ENCODE results near the gene OR10J4.
"Not testable (repeated sequence)": the region's sequence is repeated elsewhere in the genome, so short reads cannot be mapped to it uniquely, and the experiment has no call there.

OR10J4 gene

GRCh38 chr1:159431904-159432303 lies at the start of gene OR10J4:
Gene OR10J4 (plus strand): TSS chr1:159432204.
- DNase-seq (ENCODE audit: low spot score), result no peak

GRCh38 chr1:159406821-159407220 lies 25.2 kb upstream of the OR10J4 start:
- FAIRE-seq, result no peak
- DNase-seq (ENCODE audit: low spot score), result no peak

More at GRCh38 chr1:159431904-159432303, at the start of gene OR10J4:
- no peak for FAIRE-seq

GRCh38 chr1:159408862-159409400 lies 23.1 kb upstream of the OR10J4 start:
- DNase-seq (ENCODE audit: low spot score), result no peak
- FAIRE-seq, result no peak

- FAIRE-seq (peak; percentile 5), DNase-seq (ENCODE audit: low spot score) (no peak)
These were observed 10.2 kb upstream of the OR10J4 start for GRCh38 chr1:159421821-159422220.

- DNase-seq (ENCODE audit: low spot score) (no peak), FAIRE-seq (peak; percentile 46)
These were observed 3.5 kb upstream of the OR10J4 start for GRCh38 chr1:159428536-159428935.

- DNase-seq (ENCODE audit: low spot score) (peak; percentile 64), FAIRE-seq (no peak)
These were observed 2.7 kb upstream of the OR10J4 start for GRCh38 chr1:159429074-159429861.

GRCh38 chr1:159430985-159431384 lies 1.0 kb upstream of the OR10J4 start:
- no peak for FAIRE-seq
- DNase-seq (ENCODE audit: low spot score), result no peak

GRCh38 chr1:159436469-159436868 lies 4.5 kb downstream of the OR10J4 start:
- FAIRE-seq (no peak), DNase-seq (ENCODE audit: low spot score) (no peak)

GRCh38 chr1:159439422-159439821 lies 7.4 kb downstream of the OR10J4 start, which contains the start of gene OR10J1:
Gene OR10J1 (plus strand): TSS chr1:159439722. CDS start chr1:159439792, 70 bp downstream.
- FAIRE-seq (no peak), DNase-seq (ENCODE audit: low spot score) (no peak)

- no peak for FAIRE-seq
- DNase-seq (ENCODE audit: low spot score), result no peak
These were observed 9.4 kb downstream of the OR10J4 start for GRCh38 chr1:159441360-159441759.

GRCh38 chr1:159442428-159442827 lies 10.4 kb downstream of the OR10J4 start:
- DNase-seq (ENCODE audit: low spot score), result no peak
- FAIRE-seq, result no peak

- DNase-seq (ENCODE audit: low spot score) (no peak), FAIRE-seq (no peak)
These were observed 11.2 kb downstream of the OR10J4 start for GRCh38 chr1:159443066-159443750.

- FAIRE-seq, result no peak
- no peak for DNase-seq (ENCODE audit: low spot score)
These were observed 12.5 kb downstream of the OR10J4 start for GRCh38 chr1:159444511-159444910.

- FAIRE-seq (no peak), DNase-seq (ENCODE audit: low spot score) (no peak)
These were observed 16.2 kb downstream of the OR10J4 start for GRCh38 chr1:159448181-159448580.

- not testable (repeated sequence) for DNase-seq (ENCODE audit: low spot score); FAIRE-seq
These were observed 17.6 kb downstream of the OR10J4 start for GRCh38 chr1:159449605-159450004.

- FAIRE-seq (no peak), DNase-seq (ENCODE audit: low spot score) (no peak)
These were observed 27.5 kb downstream of the OR10J4 start for GRCh38 chr1:159459551-159459950.

GRCh38 chr1:159465191-159465603 lies 33.2 kb downstream of the OR10J4 start:
- FAIRE-seq (no peak), DNase-seq (ENCODE audit: low spot score) (no peak)

GRCh38 chr1:159468321-159468720 lies 36.3 kb downstream of the OR10J4 start:
- FAIRE-seq, result no peak
- DNase-seq (ENCODE audit: low spot score), result no peak

GRCh38 chr1:159469921-159470533 lies 38.0 kb downstream of the OR10J4 start:
- DNase-seq (ENCODE audit: low spot score) (no peak), FAIRE-seq (no peak)

- no peak for FAIRE-seq
- no peak for DNase-seq (ENCODE audit: low spot score)
These were observed 41.3 kb downstream of the OR10J4 start for GRCh38 chr1:159473335-159473734.

- FAIRE-seq, result no peak
These were observed 42.9 kb downstream of the OR10J4 start for GRCh38 chr1:159474926-159475325.

More at GRCh38 chr1:159474926-159475325, 42.9 kb downstream of the OR10J4 start:
- DNase-seq (ENCODE audit: low spot score), result no peak
